Epithelial cell of proximal tubule (primary cell): Measurements from ENCODE around the gene TBX10. TPM values are rescaled to one million over a fixed set of nuclear protein-coding genes. Genes with fewer than 3 reads are reported as not detected.
"Not testable (repeated sequence)": the region's sequence is repeated elsewhere in the genome, so short reads cannot be mapped to it uniquely, and the experiment has no call there.

ENCODE experiments used
- DNase-seq: peaks from one replicate; pipeline ENCODE4 v3.0.0-alpha.2; 2011; ENCODE audit warnings: low read depth
- H3K4me3 ChIP-seq: 2 replicates; pipeline ENCODE4 v1.5.1; 2011; ENCODE audit warnings: low read depth, mild to moderate bottlenecking, low read length
- CTCF ChIP-seq: conservative IDR thresholded peaks from 2 replicates; pipeline ENCODE4 v1.5.1; 2012; ENCODE audit warnings: low read depth, mild to moderate bottlenecking, low read length
- total RNA-seq: library from RNA; depleted of rRNA; stranded (reverse); fragments of >200 nt; gene quantifications from 2 replicates; pipeline ENCODE4 v1.2.3, GENCODE V29; 2015

Gene TBX10
- total RNA-seq, 1 donor from 2014 or later = not detected

DNA sequence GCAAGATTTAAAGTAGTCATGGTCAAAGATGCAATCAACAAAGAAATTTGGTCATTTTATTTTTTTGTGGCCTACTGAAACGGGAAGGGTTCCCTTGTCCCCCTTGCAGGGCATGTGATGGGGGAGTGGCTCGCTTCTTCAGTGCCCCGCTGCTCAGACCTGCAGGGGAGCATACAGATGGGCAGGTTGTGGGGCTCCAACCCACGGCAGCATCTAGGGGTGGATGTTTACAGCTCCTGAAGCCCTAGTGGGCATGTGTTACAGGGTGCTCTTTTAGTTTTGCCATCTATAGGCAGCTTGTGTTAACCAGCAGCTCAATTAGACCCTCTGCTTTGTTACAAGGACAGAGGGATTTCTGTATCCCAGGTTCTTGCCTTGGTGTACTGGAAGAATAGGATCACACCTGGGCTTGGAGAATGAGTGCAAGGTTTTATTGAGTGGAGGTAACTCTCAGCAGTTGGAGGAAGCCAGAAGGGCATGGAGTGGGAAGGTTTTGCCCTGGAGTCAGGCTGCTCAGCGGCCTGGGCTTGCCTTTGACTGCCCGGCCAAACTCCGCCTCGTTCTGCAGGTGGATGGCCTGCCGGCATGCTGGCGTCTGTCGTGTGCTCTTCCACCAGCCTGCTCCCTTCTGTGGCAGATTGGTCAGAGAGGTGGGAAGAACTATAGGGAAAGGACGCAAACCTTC, 46.5 kb downstream of the TBX10 start:
- H3K4me3 ChIP-seq = no peak overlapping the region
- DNase-seq = no peak
- TF ChIP-seq CTCF = no peak

DNA sequence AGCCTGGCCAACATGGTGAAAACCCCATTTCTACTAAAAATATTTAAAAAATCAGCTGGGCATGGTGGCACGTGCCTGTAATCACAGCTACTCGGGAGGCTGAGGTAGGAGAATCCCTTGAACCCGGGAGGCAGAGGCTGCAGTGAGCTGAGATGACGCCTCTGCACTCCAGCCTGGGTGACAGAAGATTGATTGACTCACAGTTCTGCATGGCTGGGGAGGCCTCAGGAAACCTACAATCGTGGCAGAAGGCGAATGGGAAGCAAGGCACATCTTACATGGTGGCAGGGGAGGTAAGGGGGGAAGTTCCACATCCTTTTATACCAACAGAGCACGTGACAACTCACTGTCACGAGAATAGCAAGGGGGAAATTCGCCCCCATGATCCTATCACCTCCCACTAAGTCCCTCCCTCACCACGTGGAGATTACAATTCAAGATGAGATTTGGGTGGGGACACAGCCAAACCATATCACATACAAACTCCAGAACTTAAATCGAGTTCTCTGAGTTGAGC, 50.6 kb downstream of the TBX10 start:
- DNase-seq, H3K4me3 ChIP-seq: not testable (repeated sequence)

- no peak for TF ChIP-seq CTCF
- H3K4me3 ChIP-seq = no peak overlapping the region
- DNase-seq = no peak
Observed at GRCh38 chr11:67588136-67588503, 51.4 kb downstream of the TBX10 start.

- TF ChIP-seq CTCF = no peak
- no peak for DNase-seq
- no peak overlapping the region for H3K4me3 ChIP-seq
Observed at GRCh38 chr11:67586568-67587250, 52.9 kb downstream of the TBX10 start.

DNA sequence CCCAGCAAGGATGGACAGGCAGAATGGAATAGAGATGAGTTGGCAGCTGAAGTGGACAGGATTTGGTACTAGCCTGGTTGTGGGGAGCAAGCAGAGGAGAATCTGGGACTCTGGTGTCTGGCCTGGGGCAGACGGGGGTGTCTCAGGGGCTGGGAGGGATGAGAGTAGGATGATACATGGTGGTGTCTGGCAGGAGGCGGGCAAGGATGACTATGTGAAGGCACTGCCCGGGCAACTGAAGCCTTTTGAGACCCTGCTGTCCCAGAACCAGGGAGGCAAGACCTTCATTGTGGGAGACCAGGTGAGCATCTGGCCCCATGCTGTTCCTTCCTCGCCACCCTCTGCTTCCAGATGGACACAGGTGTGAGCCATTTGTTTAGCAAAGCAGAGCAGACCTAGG, 53.7 kb downstream of the TBX10 start:
- DNase-seq = no peak
- no peak overlapping the region for H3K4me3 ChIP-seq
- TF ChIP-seq CTCF = no peak

DNA sequence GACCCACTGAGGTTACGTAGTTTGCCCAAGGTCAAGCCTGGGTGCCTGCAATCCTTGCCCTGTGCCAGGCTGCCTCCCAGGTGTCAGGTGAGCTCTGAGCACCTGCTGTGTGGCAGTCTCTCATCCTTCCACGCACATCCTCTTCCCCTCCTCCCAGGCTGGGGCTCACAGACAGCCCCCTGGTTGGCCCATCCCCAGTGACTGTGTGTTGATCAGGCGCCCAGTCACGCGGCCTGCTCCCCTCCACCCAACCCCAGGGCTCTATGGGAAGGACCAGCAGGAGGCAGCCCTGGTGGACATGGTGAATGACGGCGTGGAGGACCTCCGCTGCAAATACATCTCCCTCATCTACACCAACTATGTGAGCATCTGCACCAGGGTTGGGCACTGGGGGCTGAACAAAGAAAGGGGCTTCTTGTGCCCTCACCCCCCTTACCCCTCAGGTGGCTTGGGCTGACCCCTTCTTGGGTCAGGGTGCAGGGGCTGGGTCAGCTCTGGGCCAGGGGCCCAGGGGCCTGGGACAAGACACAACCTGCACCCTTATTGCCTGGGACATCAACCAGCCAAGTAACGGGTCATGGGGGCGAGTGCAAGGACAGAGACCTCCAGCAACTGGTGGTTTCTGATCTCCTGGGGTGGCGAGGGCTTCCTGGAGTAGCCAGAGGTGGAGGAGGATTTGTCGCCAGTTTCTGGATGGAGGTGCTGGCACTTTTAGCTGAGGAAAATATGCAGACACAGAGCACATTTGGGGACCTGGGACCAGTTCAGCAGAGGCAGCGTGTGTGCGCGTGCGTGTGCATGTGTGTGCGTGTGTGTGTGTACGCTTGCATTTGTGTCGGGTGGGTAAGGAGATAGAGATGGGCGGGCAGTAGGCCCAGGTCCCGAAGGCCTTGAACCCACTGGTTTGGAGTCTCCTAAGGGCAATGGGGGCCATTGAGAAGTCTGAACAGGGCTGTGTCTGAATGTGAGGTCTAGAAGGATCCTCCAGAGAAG, 54.4 kb downstream of the TBX10 start:
- DNase-seq = no peak
- TF ChIP-seq CTCF = no peak
- H3K4me3 ChIP-seq = peak overlapping the region; percentile 69

DNA sequence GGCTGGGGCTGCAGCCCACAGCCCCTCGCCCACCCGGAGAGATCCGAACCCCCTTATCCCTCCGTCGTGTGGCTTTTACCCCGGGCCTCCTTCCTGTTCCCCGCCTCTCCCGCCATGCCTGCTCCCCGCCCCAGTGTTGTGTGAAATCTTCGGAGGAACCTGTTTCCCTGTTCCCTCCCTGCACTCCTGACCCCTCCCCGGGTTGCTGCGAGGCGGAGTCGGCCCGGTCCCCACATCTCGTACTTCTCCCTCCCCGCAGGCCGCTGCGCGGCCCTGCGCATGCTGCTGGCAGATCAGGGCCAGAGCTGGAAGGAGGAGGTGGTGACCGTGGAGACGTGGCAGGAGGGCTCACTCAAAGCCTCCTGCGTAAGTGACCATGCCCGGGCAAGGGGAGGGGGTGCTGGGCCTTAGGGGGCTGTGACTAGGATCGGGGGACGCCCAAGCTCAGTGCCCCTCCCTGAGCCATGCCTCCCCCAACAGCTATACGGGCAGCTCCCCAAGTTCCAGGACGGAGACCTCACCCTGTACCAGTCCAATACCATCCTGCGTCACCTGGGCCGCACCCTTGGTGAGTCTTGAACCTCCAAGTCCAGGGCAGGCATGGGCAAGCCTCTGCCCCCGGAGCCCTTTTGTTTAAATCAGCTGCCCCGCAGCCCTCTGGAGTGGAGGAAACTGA, 55.2 kb downstream of the TBX10 start:
- peak overlapping the region; percentile 69 for H3K4me3 ChIP-seq
- no peak for TF ChIP-seq CTCF
- DNase-seq = no peak
